ENCODE measurements around the gene CTIF. TPM values are rescaled to one million over a fixed set of nuclear protein-coding genes. Genes with fewer than 3 reads are reported as not detected.

CTIF gene
- total RNA-seq, 1 donor from 2014 or later: 35.1 TPM

DNA sequence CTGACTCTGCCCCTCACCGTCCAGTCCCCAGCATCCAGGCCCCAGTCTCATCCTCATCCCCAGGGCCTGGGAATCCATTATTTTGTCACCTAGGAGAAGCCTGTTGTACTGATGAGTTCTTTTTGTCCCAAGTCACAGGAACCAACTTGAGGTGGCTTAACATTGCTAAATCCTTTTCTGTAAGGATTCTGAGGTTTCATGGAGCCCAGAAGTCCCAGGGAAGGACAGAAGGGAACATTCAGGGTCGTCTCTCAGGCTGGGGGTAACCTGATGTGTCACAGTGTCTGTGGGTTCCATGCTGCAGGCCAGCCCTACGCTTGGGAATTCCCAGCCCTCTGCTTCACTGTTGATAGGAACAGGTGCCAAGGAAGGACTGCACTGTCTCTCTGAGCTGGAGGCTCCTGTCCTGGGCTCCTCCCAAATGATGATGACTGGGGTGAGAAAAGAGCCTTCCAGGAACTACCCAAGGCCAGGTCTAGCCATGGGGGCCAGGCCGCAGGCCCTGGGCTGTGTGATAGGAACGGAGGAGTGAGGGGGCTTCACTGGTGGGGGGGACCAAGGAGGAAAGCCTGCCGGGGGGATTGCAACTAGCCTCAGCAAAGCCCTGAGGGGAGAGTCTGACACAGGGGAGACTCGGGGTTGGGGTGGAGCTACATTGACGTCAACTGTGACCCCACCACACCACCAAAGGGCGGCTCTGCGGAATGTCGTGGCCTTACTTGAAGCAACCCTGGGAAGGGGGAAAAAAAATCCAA lies 266.2 kb downstream of the CTIF start:
- peaks cover 11% of the 10 kb centered on the region for H3K4me1 ChIP-seq

DNA sequence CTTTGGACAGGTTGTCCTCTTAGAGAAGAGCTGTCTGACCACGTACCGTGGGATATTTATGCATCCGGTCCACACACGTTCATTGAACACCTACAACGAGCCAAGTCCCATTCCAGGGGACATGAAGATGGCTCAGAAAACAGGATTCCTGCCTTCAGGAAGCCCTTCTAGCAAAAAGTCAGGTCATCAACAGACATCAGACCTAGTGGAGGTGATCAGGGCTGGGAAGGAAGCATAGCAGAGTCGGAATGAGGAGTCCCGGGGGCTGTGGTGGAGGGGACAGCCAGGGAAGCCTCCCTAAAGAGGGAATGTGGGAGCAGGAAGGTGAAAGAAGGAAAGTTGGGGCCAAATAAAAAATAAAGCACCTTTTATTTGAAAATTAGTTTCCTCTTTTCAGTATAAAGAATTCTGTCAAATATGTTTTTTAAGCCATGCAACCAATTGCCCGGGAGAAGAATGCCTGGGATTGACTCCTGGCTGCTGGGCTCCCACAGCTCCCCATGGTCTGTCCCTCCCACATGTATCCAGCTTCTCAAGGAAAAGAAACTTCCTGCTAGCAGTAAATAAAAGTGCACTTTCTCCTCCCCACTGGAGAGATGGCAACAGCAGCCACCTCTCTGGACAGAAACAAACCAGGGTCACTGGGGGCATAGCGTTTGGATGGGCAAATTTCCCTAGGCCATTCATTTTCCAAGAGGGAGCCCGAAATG lies 267.1 kb downstream of the CTIF start:
- H3K4me1 ChIP-seq: peaks cover 11% of the 10 kb centered on the region
- no peaks in the 10 kb centered on the region for H3K36me3 ChIP-seq
- TF ChIP-seq POLR2AphosphoS5 (IDR thresholded peaks at IDR 0.05; ENCODE audit: insufficient read depth in 1 of 2, low read depth in 1 of 2) (no peak), POLR2A (IDR thresholded peaks at IDR 0.05) (no peak)
- TF ChIP-seq, protein P1, sequence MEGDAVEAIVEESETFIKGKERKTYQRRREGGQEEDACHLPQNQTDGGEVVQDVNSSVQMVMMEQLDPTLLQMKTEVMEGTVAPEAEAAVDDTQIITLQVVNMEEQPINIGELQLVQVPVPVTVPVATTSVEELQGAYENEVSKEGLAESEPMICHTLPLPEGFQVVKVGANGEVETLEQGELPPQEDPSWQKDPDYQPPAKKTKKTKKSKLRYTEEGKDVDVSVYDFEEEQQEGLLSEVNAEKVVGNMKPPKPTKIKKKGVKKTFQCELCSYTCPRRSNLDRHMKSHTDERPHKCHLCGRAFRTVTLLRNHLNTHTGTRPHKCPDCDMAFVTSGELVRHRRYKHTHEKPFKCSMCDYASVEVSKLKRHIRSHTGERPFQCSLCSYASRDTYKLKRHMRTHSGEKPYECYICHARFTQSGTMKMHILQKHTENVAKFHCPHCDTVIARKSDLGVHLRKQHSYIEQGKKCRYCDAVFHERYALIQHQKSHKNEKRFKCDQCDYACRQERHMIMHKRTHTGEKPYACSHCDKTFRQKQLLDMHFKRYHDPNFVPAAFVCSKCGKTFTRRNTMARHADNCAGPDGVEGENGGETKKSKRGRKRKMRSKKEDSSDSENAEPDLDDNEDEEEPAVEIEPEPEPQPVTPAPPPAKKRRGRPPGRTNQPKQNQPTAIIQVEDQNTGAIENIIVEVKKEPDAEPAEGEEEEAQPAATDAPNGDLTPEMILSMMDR (IDR thresholded peaks at IDR 0.05): no peak
- intact Hi-C loops (cut with DNase I): no loop called here
- H3K9me3 ChIP-seq: no peaks in the 10 kb centered on the region
- peak overlapping the region; percentile 58 for H3K27ac ChIP-seq
- H3K27me3 ChIP-seq: no peaks in the 10 kb centered on the region
- H3K4me3 ChIP-seq: no peak overlapping the region
- DNase-seq (ENCODE audit: extremely low spot score in 2 of 2): peak in 1 of 2 donors; percentile 43

More for the DNA sequence above, 266.2 kb downstream of the CTIF start:
- peak in 1 of 2 donors; percentile 72 for DNase-seq (ENCODE audit: extremely low spot score in 2 of 2)
- H3K4me3 ChIP-seq: no peak overlapping the region
- no peaks in the 10 kb centered on the region for H3K9me3 ChIP-seq
- intact Hi-C loops (cut with DNase I): no loop called here
- TF ChIP-seq, protein P1 (IDR thresholded peaks at IDR 0.05): no peak
- TF ChIP-seq POLR2AphosphoS5 (IDR thresholded peaks at IDR 0.05; ENCODE audit: insufficient read depth in 1 of 2, low read depth in 1 of 2) (no peak), POLR2A (IDR thresholded peaks at IDR 0.05) (no peak)
- H3K27me3 ChIP-seq: no peaks in the 10 kb centered on the region
- no peaks in the 10 kb centered on the region for H3K36me3 ChIP-seq
- H3K27ac ChIP-seq: peak overlapping the region; percentile 58

DNA sequence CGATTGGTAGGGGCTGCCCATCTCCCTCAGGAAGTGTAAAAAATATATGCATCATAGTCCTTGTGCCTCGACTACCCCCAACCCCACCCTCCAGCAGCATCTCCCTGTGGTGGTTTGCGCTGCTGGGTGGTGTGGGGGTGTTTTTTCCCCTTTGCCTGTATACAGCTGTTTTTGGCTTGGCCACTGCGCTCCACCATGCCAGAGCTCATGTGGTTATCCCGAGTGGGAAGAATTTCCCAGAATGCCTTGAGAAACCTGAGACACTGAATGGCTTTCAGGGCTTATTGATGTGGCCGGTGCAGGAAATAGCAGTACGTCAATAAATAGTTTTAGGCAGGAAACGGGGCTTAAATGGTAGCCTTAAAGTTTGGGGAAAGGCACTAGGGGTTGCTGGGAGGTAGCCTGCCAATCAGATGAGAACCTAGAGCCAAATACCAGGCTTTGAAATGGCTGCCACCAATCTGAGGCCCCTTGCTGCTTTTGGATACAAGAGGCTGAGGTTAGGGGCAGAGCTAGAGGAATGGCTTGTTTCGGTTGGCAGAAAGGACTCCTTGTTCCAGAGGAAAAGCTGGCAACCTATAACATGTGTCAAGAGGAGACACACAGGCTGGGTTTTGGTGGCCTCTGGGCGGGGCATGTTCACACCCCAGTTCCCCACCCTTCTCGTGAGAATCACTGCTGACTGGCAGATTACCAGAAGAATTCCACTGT lies 267.9 kb downstream of the CTIF start:
- intact Hi-C loops (cut with DNase I): no loop called here
- H3K27me3 ChIP-seq: no peaks in the 10 kb centered on the region

GRCh38 chr18:48808476-48808875 lies 269.6 kb downstream of the CTIF start:
- no peak for DNase-seq (ENCODE audit: extremely low spot score in 2 of 2)
- no peak overlapping the region for H3K4me3 ChIP-seq
- TF ChIP-seq, protein P1 (IDR thresholded peaks at IDR 0.05): no peak
- TF ChIP-seq POLR2A (IDR thresholded peaks at IDR 0.05) (no peak), POLR2AphosphoS5 (IDR thresholded peaks at IDR 0.05; ENCODE audit: insufficient read depth in 1 of 2, low read depth in 1 of 2) (no peak)
- intact Hi-C loops (cut with DNase I): no loop called here
- H3K27me3 ChIP-seq: no peaks in the 10 kb centered on the region
- H3K4me1 ChIP-seq: peaks cover 14% of the 10 kb centered on the region
- H3K27ac ChIP-seq: no peak overlapping the region
- no peaks in the 10 kb centered on the region for H3K36me3 ChIP-seq
- no peaks in the 10 kb centered on the region for H3K9me3 ChIP-seq

More for the DNA sequence above, 267.9 kb downstream of the CTIF start:
- Histone ChIP-seq H3K4me3 (no peak overlapping the region), H3K27ac (peak overlapping the region; percentile 58), H3K36me3 (no peaks in the 10 kb centered on the region), H3K4me1 (peaks cover 11% of the 10 kb centered on the region), H3K9me3 (no peaks in the 10 kb centered on the region)
- TF ChIP-seq POLR2AphosphoS5 (IDR thresholded peaks at IDR 0.05; ENCODE audit: insufficient read depth in 1 of 2, low read depth in 1 of 2): no peak
- TF ChIP-seq, protein P1 (IDR thresholded peaks at IDR 0.05): no peak
- TF ChIP-seq POLR2A (IDR thresholded peaks at IDR 0.05): no peak
- DNase-seq (ENCODE audit: extremely low spot score in 2 of 2): peak in 1 of 2 donors; percentile 81
